B cell (primary cell): ENCODE results near the gene PPP2R2D.

Source experiments
- EZH2 ChIP-seq: IDR thresholded peaks from 2 replicates; pipeline ENCODE4 v1.6.1; 2012; ENCODE audit warnings: borderline replicate concordance, low read depth, mild to moderate bottlenecking, moderate library complexity, low read length; ENCODE audit not compliant: insufficient read depth, poor library complexity, severe bottlenecking
- TF ChIP-seq, protein P1 (sequence below): fragments of 200-600 bp; IDR thresholded peaks from one replicate; pipeline ENCODE4 v1.8.0; 2022; ENCODE audit warnings: antibody characterized with exemption, mild to moderate bottlenecking

DNA sequence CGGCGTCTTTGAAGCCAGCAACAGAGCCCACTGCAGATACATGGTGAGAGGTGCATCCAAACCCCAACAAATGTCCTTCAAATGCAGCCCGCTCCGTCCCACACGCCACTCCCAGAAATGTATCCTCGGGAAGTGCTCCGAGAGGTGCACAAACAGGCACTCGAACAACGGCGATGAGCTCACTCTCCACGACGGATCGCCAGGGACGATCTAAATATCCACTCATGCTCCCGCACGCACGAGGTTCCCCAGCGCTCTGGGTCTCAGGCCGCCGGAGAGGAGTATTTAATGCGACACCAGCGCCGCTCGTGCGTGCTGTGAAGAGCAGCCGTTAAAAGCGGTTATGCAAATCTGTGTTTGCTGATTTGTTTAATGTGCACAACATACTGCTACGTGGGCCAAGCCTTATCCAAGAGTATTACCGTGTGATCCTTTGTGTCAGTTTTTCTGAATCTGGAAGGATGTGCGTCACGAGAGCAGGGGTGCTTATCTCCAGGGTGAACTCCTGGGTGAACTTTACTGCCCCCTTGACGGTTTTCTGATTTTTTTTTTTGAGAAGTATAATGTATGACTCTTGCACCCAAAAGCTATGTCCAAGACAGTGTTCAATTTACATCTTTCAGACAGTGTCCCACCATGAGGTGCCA, 48.5 kb upstream of the PPP2R2D start:
- TF ChIP-seq, protein P1, sequence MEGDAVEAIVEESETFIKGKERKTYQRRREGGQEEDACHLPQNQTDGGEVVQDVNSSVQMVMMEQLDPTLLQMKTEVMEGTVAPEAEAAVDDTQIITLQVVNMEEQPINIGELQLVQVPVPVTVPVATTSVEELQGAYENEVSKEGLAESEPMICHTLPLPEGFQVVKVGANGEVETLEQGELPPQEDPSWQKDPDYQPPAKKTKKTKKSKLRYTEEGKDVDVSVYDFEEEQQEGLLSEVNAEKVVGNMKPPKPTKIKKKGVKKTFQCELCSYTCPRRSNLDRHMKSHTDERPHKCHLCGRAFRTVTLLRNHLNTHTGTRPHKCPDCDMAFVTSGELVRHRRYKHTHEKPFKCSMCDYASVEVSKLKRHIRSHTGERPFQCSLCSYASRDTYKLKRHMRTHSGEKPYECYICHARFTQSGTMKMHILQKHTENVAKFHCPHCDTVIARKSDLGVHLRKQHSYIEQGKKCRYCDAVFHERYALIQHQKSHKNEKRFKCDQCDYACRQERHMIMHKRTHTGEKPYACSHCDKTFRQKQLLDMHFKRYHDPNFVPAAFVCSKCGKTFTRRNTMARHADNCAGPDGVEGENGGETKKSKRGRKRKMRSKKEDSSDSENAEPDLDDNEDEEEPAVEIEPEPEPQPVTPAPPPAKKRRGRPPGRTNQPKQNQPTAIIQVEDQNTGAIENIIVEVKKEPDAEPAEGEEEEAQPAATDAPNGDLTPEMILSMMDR, result no peak
- TF ChIP-seq EZH2, result no peak
